GM21528 (cell line): ENCODE measurements around the gene SASH1.

Source experiments
- ATAC-seq: cut with Tn5 transposase; IDR thresholded peaks from one replicate; pipeline ENCODE4 v1.9.1; 2021; ENCODE audit warnings: mild to moderate bottlenecking, moderate library complexity; ENCODE audit not compliant: unreplicated experiment, low FRiP score

Gene SASH1

GRCh38 chr6:148472171-148473105 is 129.8 kb downstream of the SASH1 start:
- ATAC-seq, result no peak

GRCh38 chr6:148479497-148479896 is 136.9 kb downstream of the SASH1 start:
- no peak for ATAC-seq

GRCh38 chr6:148487461-148487860 is 144.8 kb downstream of the SASH1 start:
- no peak for ATAC-seq

- no peak for ATAC-seq
These were observed 149.1 kb downstream of the SASH1 start for GRCh38 chr6:148491638-148492251.

- no peak for ATAC-seq
These were observed 150.1 kb downstream of the SASH1 start for GRCh38 chr6:148492654-148493290.

- ATAC-seq, result no peak
These were observed 150.8 kb downstream of the SASH1 start for GRCh38 chr6:148493424-148493823.

GRCh38 chr6:148494226-148494625 is 151.6 kb downstream of the SASH1 start:
- ATAC-seq, result no peak

GRCh38 chr6:148495029-148495428 is 152.4 kb downstream of the SASH1 start:
- no peak for ATAC-seq

- ATAC-seq, result no peak
These were observed 154.6 kb downstream of the SASH1 start for GRCh38 chr6:148497257-148497656.

GRCh38 chr6:148497717-148498116 is 155.1 kb downstream of the SASH1 start:
- no peak for ATAC-seq

- ATAC-seq, result no peak
These were observed 157.8 kb downstream of the SASH1 start for GRCh38 chr6:148500402-148500801.

- no peak for ATAC-seq
These were observed 158.5 kb downstream of the SASH1 start for GRCh38 chr6:148501178-148501590.

GRCh38 chr6:148502083-148502772 is 159.6 kb downstream of the SASH1 start:
- no peak for ATAC-seq

- ATAC-seq, result no peak
These were observed 160.1 kb downstream of the SASH1 start for GRCh38 chr6:148502773-148503135.

- no peak for ATAC-seq
These were observed 161.1 kb downstream of the SASH1 start for GRCh38 chr6:148503703-148504102.

GRCh38 chr6:148507774-148508173 is 165.1 kb downstream of the SASH1 start:
- no peak for ATAC-seq

- no peak for ATAC-seq
These were observed 165.9 kb downstream of the SASH1 start for GRCh38 chr6:148508401-148509041.

- ATAC-seq, result peak; percentile 16
These were observed 166.6 kb downstream of the SASH1 start for GRCh38 chr6:148509119-148509799.

GRCh38 chr6:148509800-148510581 is 167.4 kb downstream of the SASH1 start:
- ATAC-seq, result peak; percentile 79
